ENCODE data around the gene GALNT14. TPM values are rescaled to one million over a fixed set of nuclear protein-coding genes. Genes with fewer than 3 reads are reported as not detected.

GALNT14 gene
- total and polyA plus RNA-seq, 2 of the 8 experiments (the other 6 are each of a cell fraction or from before 2014, with no cell fraction given): 13.0 to 13.7 TPM

GRCh38 chr2:31090188-31090587, 48.1 kb downstream of the GALNT14 start:
- H3K4me1 ChIP-seq (replicated peaks in 1 of 4; ENCODE audit: control insufficient read depth in 3 of 4, insufficient read depth in 4 of 4, low read length in 3 of 4): peaks cover 0 to 2% (median 0%) of the 10 kb centered on the region in 4 experiments; a peak in 1 of 7 replicates

More at GRCh38 chr2:31090188-31090587, 48.1 kb downstream of the GALNT14 start:
- H2BK5ac ChIP-seq (ENCODE audit: low read depth, low read length): no peak overlapping the region
- H4K91ac ChIP-seq (replicated peaks; ENCODE audit: insufficient read length, low read length): no peak overlapping the region
- ChIA-PET POLR2A (ENCODE audit: partially characterized antibody) (no interaction called here), CTCF (ENCODE audit: partially characterized antibody) (interaction anchor here (1.0 to 2.4 kb wide), 9 partner anchors 11 to 246 kb away, joined by 3 to 26 read pairs (median 4); no protein-coding TSS in a partner anchor)
- no peaks in the 10 kb centered on the region; the same call in 1 of the 2 replicates for H3K23me2 ChIP-seq (ENCODE audit: low read depth, low read length)
- no peaks in the 10 kb centered on the region for H3K27me3 ChIP-seq (replicated peaks in 1 of 4; ENCODE audit: control insufficient read depth in 3 of 4, extremely low read depth in 1 of 4, insufficient read depth in 3 of 4, low read length in 3 of 4)
- no peak overlapping the region for H3K18ac ChIP-seq (ENCODE audit: extremely low read depth, low read length)
- no peak overlapping the region for H3K4me2 ChIP-seq (ENCODE audit: insufficient read depth in 1 of 2, low read depth in 2 of 2, low read length in 2 of 2)
- H3K23ac ChIP-seq (ENCODE audit: insufficient read length): no peak overlapping the region
- no peak overlapping the region for H3K27ac ChIP-seq (ENCODE audit: low read depth, low read length)
- no peak for FAIRE-seq
- no peak overlapping the region for H2BK12ac ChIP-seq (ENCODE audit: low read depth, low read length)
- H4K5ac ChIP-seq (ENCODE audit: insufficient read length, low read depth, low read length): no peak overlapping the region
- no peak for DNase-seq (ENCODE audit: low read depth in 1 of 2, low spot score in 2 of 2)
- H2BK15ac ChIP-seq (ENCODE audit: low read length): no peak overlapping the region
- no peaks in the 10 kb centered on the region for H3K79me2 ChIP-seq (ENCODE audit: control insufficient read depth in 1 of 2, insufficient read depth in 2 of 2, low read length in 2 of 2)
- no peak overlapping the region; the same call in 1 of the 2 replicates for H4K8ac ChIP-seq (ENCODE audit: extremely low read depth, insufficient read depth, low read length)
- H4K20me1 ChIP-seq (replicated peaks in 1 of 2; ENCODE audit: control insufficient read depth in 1 of 2, insufficient read depth in 2 of 2, low read length in 2 of 2): no peaks in the 10 kb centered on the region
- H3K56ac ChIP-seq (replicated peaks; ENCODE audit: insufficient read length, low read depth, low read length): no peak overlapping the region
- WGBS, 2 experiments (ENCODE audit: extremely low coverage in 1 of 2, insufficient coverage in 1 of 2, insufficient read length in 1 of 2, insufficient replicate concordance in 2 of 2, low coverage in 1 of 2, low lambda C conversion rate in 2 of 2, missing lambda C conversion rate in 1 of 2): 91% methylated on average over 5 of the region's 7 CpGs; no CpG with 5 or more reads in 1 of the 2 experiments
- no peak overlapping the region for H2BK20ac ChIP-seq (ENCODE audit: low read length)
- no peak overlapping the region for H3K9ac ChIP-seq (replicated peaks in 1 of 4; ENCODE audit: extremely low read depth in 1 of 4, low read depth in 3 of 4, low read length in 3 of 4)
- H2BK120ac ChIP-seq (replicated peaks; ENCODE audit: low read depth, low read length): no peak overlapping the region
- H3K36me3 ChIP-seq (ENCODE audit: control insufficient read depth in 2 of 4, insufficient read depth in 4 of 4, low read length in 3 of 4): no peaks in the 10 kb centered on the region; a peak in 1 of 8 replicates
- TF ChIP-seq ASH2L (IDR thresholded peaks at IDR 0.05; ENCODE audit: low read length) (no peak), SUZ12 (IDR thresholded peaks at IDR 0.05; ENCODE audit: low read length) (no peak), YY1 (IDR thresholded peaks at IDR 0.05; ENCODE audit: low read depth, low read length) (no peak), NRF1 (IDR thresholded peaks at IDR 0.05; ENCODE audit: low read depth, low read length) (no peak), HDAC6 (IDR thresholded peaks at IDR 0.05; ENCODE audit: low read depth, low read length) (no peak), PHF8 (conservative IDR thresholded peaks at IDR 0.05; ENCODE audit: low read depth, low read length) (no peak), USF2 (IDR thresholded peaks at IDR 0.05; ENCODE audit: low read length) (no peak), SRF (IDR thresholded peaks at IDR 0.05; ENCODE audit: low read depth, low read length) (no peak), CEBPB (IDR thresholded peaks at IDR 0.05; ENCODE audit: low read depth, low read length) (no peak), POU5F1 (IDR thresholded peaks at IDR 0.05; ENCODE audit: low read depth, low read length) (no peak), SP2 (IDR thresholded peaks at IDR 0.05; ENCODE audit: low read length) (no peak), SIN3A (conservative IDR thresholded peaks at IDR 0.05 in 1 of 2, IDR thresholded peaks at IDR 0.05 in 1 of 2; ENCODE audit: low read depth in 1 of 2, low read length in 2 of 2) (no peak)
- H3K79me1 ChIP-seq (ENCODE audit: low read depth, low read length): no peaks in the 10 kb centered on the region
- H3K9me3 ChIP-seq (ENCODE audit: insufficient read depth in 2 of 2, low read depth in 1 of 2, low read length in 1 of 2): no peaks in the 10 kb centered on the region
- H3K4me3 ChIP-seq (ENCODE audit: extremely low read depth in 1 of 4, insufficient read depth in 2 of 4, low read depth in 3 of 4, low read length in 4 of 4): no peak overlapping the region
- H2AFZ ChIP-seq (ENCODE audit: low read length): no peak overlapping the region
- H3K14ac ChIP-seq (ENCODE audit: insufficient read length): no peak overlapping the region
- H3K4ac ChIP-seq (replicated peaks; ENCODE audit: insufficient read length, low read depth, low read length): no peak overlapping the region
- H2AK5ac ChIP-seq (ENCODE audit: low read depth, low read length): no peak overlapping the region

Measured in H1 (cell line).